HepG2 (cell line): ENCODE results near the gene TTC6. TPM values are rescaled to one million over a fixed set of nuclear protein-coding genes. Genes with fewer than 3 reads are reported as not detected.

Experiments used
- FOXP1 ChIP-seq, 2 experiments: fragments of 450-650 bp in 1 of 2; IDR thresholded peaks; 2 replicates each; pipeline ENCODE4 v1.6.1; 2017 to 2018; ENCODE audit warnings: antibody characterized with exemption in 1 of 2
- GATAD2A ChIP-seq: IDR thresholded peaks from 2 replicates; pipeline ENCODE4 v1.6.1; 2016
- JDP2 ChIP-seq: sonication (generic); formaldehyde crosslinking; IDR thresholded peaks from 2 replicates; pipeline ENCODE4 v1.8.1; 2022; ENCODE audit warnings: missing genetic modification reagents, borderline replicate concordance
- MBD4 ChIP-seq: IDR thresholded peaks from 2 replicates; pipeline ENCODE4 v1.6.1; 2012; ENCODE audit warnings: low read length, inconsistent platforms, borderline replicate concordance
- RBAK ChIP-seq: sonication (generic); formaldehyde crosslinking; IDR thresholded peaks from 2 replicates; pipeline ENCODE4 v1.5.1; 2020; ENCODE audit warnings: mild to moderate bottlenecking, missing genetic modification reagents
- ZBTB49 ChIP-seq: sonication (generic); formaldehyde crosslinking; IDR thresholded peaks from 2 replicates; pipeline ENCODE4 v1.4.0; 2020; ENCODE audit warnings: missing genetic modification reagents, borderline replicate concordance
- ZBTB7A ChIP-seq: sonication (generic); formaldehyde crosslinking; IDR thresholded peaks from 2 replicates; pipeline ENCODE4 v1.8.0; 2022; ENCODE audit warnings: mild to moderate bottlenecking, missing genetic modification reagents
- ZNF10 ChIP-seq: sonication (generic); formaldehyde crosslinking; IDR thresholded peaks from 2 replicates; pipeline ENCODE4 v1.4.0; 2020; ENCODE audit warnings: mild to moderate bottlenecking, low read depth, missing genetic modification reagents, borderline replicate concordance
- ZNF296 ChIP-seq: sonication (generic); formaldehyde crosslinking; conservative IDR thresholded peaks from 2 replicates; pipeline ENCODE4 v1.5.0; 2020; ENCODE audit warnings: mild to moderate bottlenecking, missing genetic modification reagents
- ZNF644 ChIP-seq: IDR thresholded peaks from 2 replicates; pipeline ENCODE4 v1.6.1; 2016; ENCODE audit warnings: low read depth
- ZNF720 ChIP-seq: sonication (generic); formaldehyde crosslinking; IDR thresholded peaks from 2 replicates; pipeline ENCODE4 v1.4.0; 2020; ENCODE audit warnings: missing genetic modification reagents
- ZNF740 ChIP-seq: sonication (generic); formaldehyde crosslinking; IDR thresholded peaks from 2 replicates; pipeline ENCODE4 v1.4.0; 2020; ENCODE audit warnings: missing genetic modification reagents
- ZNF776 ChIP-seq: sonication (generic); formaldehyde crosslinking; IDR thresholded peaks from 2 replicates; pipeline ENCODE4 v1.4.0; 2020; ENCODE audit warnings: mild to moderate bottlenecking, missing genetic modification reagents
- ZNF816 ChIP-seq: sonication (generic); formaldehyde crosslinking; IDR thresholded peaks from 2 replicates; pipeline ENCODE4 v1.8.0; 2022; ENCODE audit warnings: missing genetic modification reagents, mild to moderate bottlenecking, borderline replicate concordance
- polyA plus RNA-seq, 8 experiments: library from polyadenylated mRNA; depleted of rRNA in 3 of 8; stranded (reverse) in 7 of 8; unstranded in 1 of 8; fragments of >200 nt; fragmentation: Illumina TruSeq in 4 of 8; extraction: Trizol in 4 of 8; gene quantifications; 2 replicates each; pipeline versions ENCODE4 v1.2.1 to v1.2.3, GENCODE V29; 2011 to 2016; ENCODE audit warnings: low read depth in 4 of 8, missing spikeins in 1 of 8, mixed read lengths in 1 of 8; ENCODE audit not compliant: insufficient read depth in 1 of 8
- total RNA-seq, 5 experiments: library from RNA; depleted of rRNA; stranded (reverse); fragments of >200 nt; fragmentation: Illumina TruSeq; extraction: Trizol; gene quantifications; 2 replicates each; pipeline ENCODE4 v1.2.3, GENCODE V29; 2016; ENCODE audit warnings: low read depth in 1 of 5
- TF ChIP-seq, protein P1 (sequence below): sonication (generic); formaldehyde crosslinking; IDR thresholded peaks from 2 replicates; pipeline ENCODE4 v1.4.0; 2020; ENCODE audit warnings: mild to moderate bottlenecking, missing genetic modification reagents
- TF ChIP-seq, protein P2 (sequence below): sonication (generic); formaldehyde crosslinking; IDR thresholded peaks from 2 replicates; pipeline ENCODE4 v1.9.0; 2022; ENCODE audit warnings: missing genetic modification reagents, mild to moderate bottlenecking, borderline replicate concordance
- TF ChIP-seq, protein P3 (sequence below): sonication (generic); formaldehyde crosslinking; IDR thresholded peaks from 2 replicates; pipeline ENCODE4 v1.4.0; 2020; ENCODE audit warnings: mild to moderate bottlenecking, low read depth, missing genetic modification reagents

TTC6 gene
- total and polyA plus RNA-seq, 2 of the 13 experiments (the other 11 are each of a cell fraction or from before 2014, with no cell fraction given), result 9.3 to 27.4 TPM

- TF ChIP-seq, protein P1, sequence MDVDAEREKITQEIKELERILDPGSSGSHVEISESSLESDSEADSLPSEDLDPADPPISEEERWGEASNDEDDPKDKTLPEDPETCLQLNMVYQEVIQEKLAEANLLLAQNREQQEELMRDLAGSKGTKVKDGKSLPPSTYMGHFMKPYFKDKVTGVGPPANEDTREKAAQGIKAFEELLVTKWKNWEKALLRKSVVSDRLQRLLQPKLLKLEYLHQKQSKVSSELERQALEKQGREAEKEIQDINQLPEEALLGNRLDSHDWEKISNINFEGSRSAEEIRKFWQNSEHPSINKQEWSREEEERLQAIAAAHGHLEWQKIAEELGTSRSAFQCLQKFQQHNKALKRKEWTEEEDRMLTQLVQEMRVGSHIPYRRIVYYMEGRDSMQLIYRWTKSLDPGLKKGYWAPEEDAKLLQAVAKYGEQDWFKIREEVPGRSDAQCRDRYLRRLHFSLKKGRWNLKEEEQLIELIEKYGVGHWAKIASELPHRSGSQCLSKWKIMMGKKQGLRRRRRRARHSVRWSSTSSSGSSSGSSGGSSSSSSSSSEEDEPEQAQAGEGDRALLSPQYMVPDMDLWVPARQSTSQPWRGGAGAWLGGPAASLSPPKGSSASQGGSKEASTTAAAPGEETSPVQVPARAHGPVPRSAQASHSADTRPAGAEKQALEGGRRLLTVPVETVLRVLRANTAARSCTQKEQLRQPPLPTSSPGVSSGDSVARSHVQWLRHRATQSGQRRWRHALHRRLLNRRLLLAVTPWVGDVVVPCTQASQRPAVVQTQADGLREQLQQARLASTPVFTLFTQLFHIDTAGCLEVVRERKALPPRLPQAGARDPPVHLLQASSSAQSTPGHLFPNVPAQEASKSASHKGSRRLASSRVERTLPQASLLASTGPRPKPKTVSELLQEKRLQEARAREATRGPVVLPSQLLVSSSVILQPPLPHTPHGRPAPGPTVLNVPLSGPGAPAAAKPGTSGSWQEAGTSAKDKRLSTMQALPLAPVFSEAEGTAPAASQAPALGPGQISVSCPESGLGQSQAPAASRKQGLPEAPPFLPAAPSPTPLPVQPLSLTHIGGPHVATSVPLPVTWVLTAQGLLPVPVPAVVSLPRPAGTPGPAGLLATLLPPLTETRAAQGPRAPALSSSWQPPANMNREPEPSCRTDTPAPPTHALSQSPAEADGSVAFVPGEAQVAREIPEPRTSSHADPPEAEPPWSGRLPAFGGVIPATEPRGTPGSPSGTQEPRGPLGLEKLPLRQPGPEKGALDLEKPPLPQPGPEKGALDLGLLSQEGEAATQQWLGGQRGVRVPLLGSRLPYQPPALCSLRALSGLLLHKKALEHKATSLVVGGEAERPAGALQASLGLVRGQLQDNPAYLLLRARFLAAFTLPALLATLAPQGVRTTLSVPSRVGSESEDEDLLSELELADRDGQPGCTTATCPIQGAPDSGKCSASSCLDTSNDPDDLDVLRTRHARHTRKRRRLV, result 0 out of 2 replicates have a peak, but pooled peaks have one; percentile 55
- peak; percentile 82; the same call in 1 of the 2 replicates for TF ChIP-seq ZNF816 (CRISPR knock-in tag)
- TF ChIP-seq ZBTB7A, result no peak; the same call in 1 of the 2 replicates
- peak; percentile 100 for TF ChIP-seq GATAD2A
- peak; percentile 99 for TF ChIP-seq ZNF644 (CRISPR knock-in tag)
- TF ChIP-seq, protein P2, sequence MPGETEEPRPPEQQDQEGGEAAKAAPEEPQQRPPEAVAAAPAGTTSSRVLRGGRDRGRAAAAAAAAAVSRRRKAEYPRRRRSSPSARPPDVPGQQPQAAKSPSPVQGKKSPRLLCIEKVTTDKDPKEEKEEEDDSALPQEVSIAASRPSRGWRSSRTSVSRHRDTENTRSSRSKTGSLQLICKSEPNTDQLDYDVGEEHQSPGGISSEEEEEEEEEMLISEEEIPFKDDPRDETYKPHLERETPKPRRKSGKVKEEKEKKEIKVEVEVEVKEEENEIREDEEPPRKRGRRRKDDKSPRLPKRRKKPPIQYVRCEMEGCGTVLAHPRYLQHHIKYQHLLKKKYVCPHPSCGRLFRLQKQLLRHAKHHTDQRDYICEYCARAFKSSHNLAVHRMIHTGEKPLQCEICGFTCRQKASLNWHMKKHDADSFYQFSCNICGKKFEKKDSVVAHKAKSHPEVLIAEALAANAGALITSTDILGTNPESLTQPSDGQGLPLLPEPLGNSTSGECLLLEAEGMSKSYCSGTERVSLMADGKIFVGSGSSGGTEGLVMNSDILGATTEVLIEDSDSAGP (CRISPR knock-in tag), result peak; percentile 52; the same call in 1 of the 2 replicates
- TF ChIP-seq ZNF776 (CRISPR knock-in tag), result no peak
- TF ChIP-seq ZNF740 (CRISPR knock-in tag), result peak; percentile 91
- TF ChIP-seq RBAK, result no peak
- TF ChIP-seq ZNF296 (CRISPR knock-in tag), result no peak
- peak; percentile 67; the same call in 1 of the 2 replicates for TF ChIP-seq FOXP1 (IDR thresholded peaks at IDR 0.05)
- TF ChIP-seq FOXP1 (CRISPR knock-in tag; IDR thresholded peaks at IDR 0.05), result peak; percentile 96
- no peak for TF ChIP-seq ZBTB49 (CRISPR knock-in tag)
- peak; percentile 90 for TF ChIP-seq MBD4
- TF ChIP-seq ZNF10, result no peak
- TF ChIP-seq ZNF720 (CRISPR knock-in tag), result no peak
- TF ChIP-seq, protein P3, sequence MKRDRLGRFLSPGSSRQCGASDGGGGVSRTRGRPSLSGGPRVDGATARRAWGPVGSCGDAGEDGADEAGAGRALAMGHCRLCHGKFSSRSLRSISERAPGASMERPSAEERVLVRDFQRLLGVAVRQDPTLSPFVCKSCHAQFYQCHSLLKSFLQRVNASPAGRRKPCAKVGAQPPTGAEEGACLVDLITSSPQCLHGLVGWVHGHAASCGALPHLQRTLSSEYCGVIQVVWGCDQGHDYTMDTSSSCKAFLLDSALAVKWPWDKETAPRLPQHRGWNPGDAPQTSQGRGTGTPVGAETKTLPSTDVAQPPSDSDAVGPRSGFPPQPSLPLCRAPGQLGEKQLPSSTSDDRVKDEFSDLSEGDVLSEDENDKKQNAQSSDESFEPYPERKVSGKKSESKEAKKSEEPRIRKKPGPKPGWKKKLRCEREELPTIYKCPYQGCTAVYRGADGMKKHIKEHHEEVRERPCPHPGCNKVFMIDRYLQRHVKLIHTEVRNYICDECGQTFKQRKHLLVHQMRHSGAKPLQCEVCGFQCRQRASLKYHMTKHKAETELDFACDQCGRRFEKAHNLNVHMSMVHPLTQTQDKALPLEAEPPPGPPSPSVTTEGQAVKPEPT (CRISPR knock-in tag), result no peak
- TF ChIP-seq JDP2 (CRISPR knock-in tag), result peak; percentile 56; the same call in 1 of the 2 replicates
Measured at GRCh38 chr14:37546621-37547447, 48.6 kb upstream of the TTC6 start (continued).
